Effector memory CD8-positive, alpha-beta T cell (primary cell): ENCODE data around the gene NUP98.
A peak's percentile ranks its signal among the peaks of the same experiment; 100 is the strongest.
"Not testable (repeated sequence)": the region's sequence is repeated elsewhere in the genome, so short reads cannot be mapped to it uniquely, and the experiment has no call there.

Source experiments
- ATAC-seq: fragments of 150-1000 bp; cut with Tn5 transposase; replicated peaks from 2 replicates; pipeline ENCODE4 v1.10.0; 2021; ENCODE audit warnings: mild to moderate bottlenecking, moderate library complexity
- DNase-seq, 3 experiments: peaks; one replicate each; pipeline ENCODE4 v3.0.0; 2021
- H3K27ac Mint-ChIP-seq, 2 donors: one replicate each; pipeline ENCODE4 v1.8.0; 2022; ENCODE audit warnings: mild to moderate bottlenecking in 2 of 2, mixed read lengths in 2 of 2, moderate library complexity in 2 of 2
- H3K27me3 Mint-ChIP-seq, 2 donors: one replicate each; pipeline ENCODE4 v1.8.0; 2022; ENCODE audit warnings: mixed read lengths in 2 of 2
- H3K36me3 Mint-ChIP-seq: one replicate; pipeline ENCODE4 v1.8.0; 2022; ENCODE audit warnings: mild to moderate bottlenecking, moderate library complexity, mixed read lengths; ENCODE audit not compliant: insufficient read depth
- H3K4me1 Mint-ChIP-seq, 2 donors: one replicate each; pipeline ENCODE4 v1.8.0; 2022; ENCODE audit warnings: low read depth in 2 of 2, mixed read lengths in 2 of 2
- H3K4me3 Mint-ChIP-seq, 2 donors: one replicate each; pipeline ENCODE4 v1.8.0; 2022; ENCODE audit warnings: mild to moderate bottlenecking in 2 of 2, mixed read lengths in 2 of 2, moderate library complexity in 2 of 2
- H3K9me3 Mint-ChIP-seq, 2 donors: one replicate each; pipeline ENCODE4 v1.8.0; 2022; ENCODE audit warnings: mixed read lengths in 2 of 2

Gene NUP98

DNA sequence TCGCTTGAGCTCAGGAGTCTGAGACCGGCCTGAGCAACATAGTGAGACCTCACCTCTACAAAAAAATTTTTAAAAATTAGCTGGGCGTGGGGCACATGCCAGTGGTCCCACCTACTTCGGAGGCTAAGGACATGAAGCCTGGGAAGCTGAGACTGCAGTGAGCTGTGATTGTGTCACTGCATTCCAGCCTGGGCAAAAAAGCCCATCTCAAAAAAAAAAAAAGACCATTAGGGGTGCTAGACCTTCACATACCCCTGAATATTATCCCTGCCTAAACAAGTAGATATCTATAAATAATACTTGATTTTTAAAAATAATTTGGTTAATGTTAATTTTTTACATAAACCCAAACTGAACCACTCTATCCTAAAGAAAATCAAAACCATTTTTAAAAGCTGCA, 24.2 kb downstream of the NUP98 start:
- ATAC-seq = no peak
- H3K4me1 Mint-ChIP-seq = peaks cover 0 to 13% of the 10 kb centered on the region in 2 donors

GRCh38 chr11:3767536-3767935, 29.8 kb downstream of the NUP98 start:
- H3K27ac Mint-ChIP-seq = no peak overlapping the region
- no peaks in the 10 kb centered on the region for H3K27me3 Mint-ChIP-seq
- DNase-seq (no peak), ATAC-seq (no peak)
- H3K36me3 Mint-ChIP-seq = peaks cover 100% of the 10 kb centered on the region
- H3K9me3 Mint-ChIP-seq = no peaks in the 10 kb centered on the region
- H3K4me3 Mint-ChIP-seq = no peak overlapping the region
- peaks cover 0 to 4% of the 10 kb centered on the region in 2 donors for H3K4me1 Mint-ChIP-seq

More for the DNA sequence above, 24.2 kb downstream of the NUP98 start:
- Mint-ChIP-seq H3K27ac (no peak overlapping the region), H3K9me3 (no peaks in the 10 kb centered on the region), H3K36me3 (peaks cover 98% of the 10 kb centered on the region), H3K27me3 (no peaks in the 10 kb centered on the region), H3K4me3 (no peak overlapping the region)
- DNase-seq = no peak

DNA sequence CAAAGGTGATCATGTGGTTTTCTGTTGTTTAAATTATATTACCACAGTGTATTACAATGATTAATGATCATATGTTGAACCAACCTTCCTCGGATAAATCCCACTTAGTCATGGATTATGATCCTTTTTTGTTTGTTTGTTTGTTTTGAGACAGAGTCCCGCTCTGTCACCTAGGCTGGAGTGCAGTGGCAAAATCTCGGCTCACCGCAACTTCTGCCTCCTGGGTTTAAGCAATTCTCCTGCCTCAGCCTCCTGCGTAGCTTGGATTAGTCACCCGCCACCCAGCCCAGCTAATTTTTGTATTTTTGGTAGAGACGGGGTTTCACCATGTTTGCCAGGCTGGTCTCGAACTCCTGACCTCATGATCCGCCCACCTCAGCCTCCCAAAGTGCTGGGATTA, 30.5 kb downstream of the NUP98 start:
- ATAC-seq, DNase-seq, H3K4me1 Mint-ChIP-seq, H3K4me3 Mint-ChIP-seq, H3K27me3 Mint-ChIP-seq, H3K9me3 Mint-ChIP-seq: not testable (repeated sequence)
- peak overlapping the region in 1 of 2 donors; percentile 68 for H3K27ac Mint-ChIP-seq
- H3K36me3 Mint-ChIP-seq = peaks cover 100% of the 10 kb centered on the region

GRCh38 chr11:3764266-3764665, 33.1 kb downstream of the NUP98 start:
- no peak for ATAC-seq
- Mint-ChIP-seq H3K9me3 (no peaks in the 10 kb centered on the region), H3K4me1 (no peaks in the 10 kb centered on the region), H3K27ac (peak overlapping the region in 1 of 2 donors; percentile 26), H3K36me3 (peaks cover 100% of the 10 kb centered on the region), H3K4me3 (no peak overlapping the region), H3K27me3 (no peaks in the 10 kb centered on the region)
- DNase-seq = no peak

GRCh38 chr11:3755151-3755550, 42.2 kb downstream of the NUP98 start:
- ATAC-seq (no peak), DNase-seq (no peak)
- no peak overlapping the region for H3K4me3 Mint-ChIP-seq
- no peaks in the 10 kb centered on the region for H3K27me3 Mint-ChIP-seq
- no peak overlapping the region for H3K27ac Mint-ChIP-seq
- H3K9me3 Mint-ChIP-seq = no peaks in the 10 kb centered on the region
- H3K4me1 Mint-ChIP-seq = peaks cover 0 to 4% of the 10 kb centered on the region in 2 donors
- peaks cover 95% of the 10 kb centered on the region for H3K36me3 Mint-ChIP-seq

- H3K27ac Mint-ChIP-seq = no peak overlapping the region
- no peak for DNase-seq
- no peaks in the 10 kb centered on the region for H3K27me3 Mint-ChIP-seq
- peaks cover 0 to 4% of the 10 kb centered on the region in 2 donors for H3K4me1 Mint-ChIP-seq
- no peak for ATAC-seq
- no peak overlapping the region for H3K4me3 Mint-ChIP-seq
- peaks cover 93% of the 10 kb centered on the region for H3K36me3 Mint-ChIP-seq
- H3K9me3 Mint-ChIP-seq = no peaks in the 10 kb centered on the region
Observed at GRCh38 chr11:3753110-3753509, 44.2 kb downstream of the NUP98 start.

DNA sequence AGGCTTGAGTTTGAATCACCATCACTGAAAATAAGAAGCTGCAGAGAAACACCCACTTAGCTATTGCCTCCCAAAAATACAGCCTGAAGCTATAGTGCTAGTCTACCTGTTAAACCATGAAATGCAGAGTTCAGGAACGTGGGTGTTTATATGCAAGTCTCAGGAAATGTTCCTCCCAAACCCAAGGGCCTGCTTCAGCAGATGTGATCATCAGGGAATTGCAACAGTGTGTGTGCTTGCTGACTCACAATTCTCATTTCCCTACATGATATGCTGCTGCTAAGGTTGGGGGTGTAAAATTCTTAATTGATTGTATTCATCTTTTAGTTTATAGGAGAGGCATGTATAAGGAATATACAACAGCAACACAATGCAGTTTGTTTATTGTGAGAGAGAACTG, 49.6 kb downstream of the NUP98 start:
- Mint-ChIP-seq H3K9me3 (no peaks in the 10 kb centered on the region), H3K27ac (peak overlapping the region; percentile 29 to 38), H3K4me1 (peaks cover 0 to 8% of the 10 kb centered on the region in 2 donors), H3K4me3 (no peak overlapping the region), H3K36me3 (peaks cover 93% of the 10 kb centered on the region), H3K27me3 (no peaks in the 10 kb centered on the region)
- no peak for ATAC-seq
- no peak for DNase-seq

DNA sequence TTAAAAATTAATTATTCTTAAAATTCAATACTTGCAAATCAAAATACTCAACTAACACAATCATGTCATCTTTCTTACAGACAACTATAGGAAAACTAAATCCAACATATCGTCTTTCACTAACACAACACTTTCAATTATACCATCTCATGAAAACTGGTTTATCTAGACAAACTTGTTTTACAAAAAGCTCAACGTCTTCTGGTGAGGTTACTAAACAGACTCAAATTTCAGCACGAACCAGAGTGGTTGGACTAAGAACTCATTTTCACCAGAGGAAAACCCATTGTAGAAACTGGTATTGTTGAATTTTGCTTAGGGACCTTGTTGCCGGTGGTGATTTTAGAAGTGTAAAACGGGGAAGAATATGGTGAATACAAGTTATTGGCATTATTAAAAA, 52.2 kb downstream of the NUP98 start:
- no peak for DNase-seq
- Mint-ChIP-seq H3K27me3 (no peaks in the 10 kb centered on the region), H3K4me3 (no peak overlapping the region), H3K4me1 (peaks cover 0 to 8% of the 10 kb centered on the region in 2 donors), H3K36me3 (peaks cover 91% of the 10 kb centered on the region), H3K9me3 (no peaks in the 10 kb centered on the region), H3K27ac (no peak overlapping the region)
- no peak for ATAC-seq

DNA sequence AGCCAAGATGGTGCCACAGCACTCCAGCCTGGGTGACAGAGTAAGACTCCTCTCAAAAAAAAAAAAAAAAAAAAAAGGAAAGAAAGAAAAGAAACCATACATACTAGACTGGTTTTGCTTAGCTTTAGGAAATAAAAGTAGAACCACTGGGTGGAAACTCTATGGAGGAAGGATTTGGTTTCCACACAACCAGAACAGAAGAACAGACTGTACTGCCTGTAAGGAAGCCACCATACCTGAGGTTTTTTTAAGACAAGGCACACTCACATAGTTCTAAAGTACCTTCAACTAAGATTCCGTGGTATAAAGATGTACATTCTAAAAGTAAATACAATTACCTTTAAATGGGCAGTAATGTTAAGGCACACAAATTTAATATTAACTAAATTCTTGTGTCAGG, 58.6 kb downstream of the NUP98 start:
- Mint-ChIP-seq H3K4me3 (no peak overlapping the region), H3K9me3 (no peaks in the 10 kb centered on the region), H3K36me3 (peaks cover 86% of the 10 kb centered on the region), H3K4me1 (no peaks in the 10 kb centered on the region), H3K27ac (no peak overlapping the region), H3K27me3 (no peaks in the 10 kb centered on the region)
- no peak for DNase-seq
- ATAC-seq = no peak

- no peak overlapping the region for H3K27ac Mint-ChIP-seq
- H3K4me1 Mint-ChIP-seq = no peaks in the 10 kb centered on the region
- no peaks in the 10 kb centered on the region for H3K27me3 Mint-ChIP-seq
- DNase-seq (no peak), ATAC-seq (no peak)
- no peak overlapping the region for H3K4me3 Mint-ChIP-seq
- H3K36me3 Mint-ChIP-seq = peaks cover 86% of the 10 kb centered on the region
- no peaks in the 10 kb centered on the region for H3K9me3 Mint-ChIP-seq
Observed at GRCh38 chr11:3738241-3738640, 59.1 kb downstream of the NUP98 start.

DNA sequence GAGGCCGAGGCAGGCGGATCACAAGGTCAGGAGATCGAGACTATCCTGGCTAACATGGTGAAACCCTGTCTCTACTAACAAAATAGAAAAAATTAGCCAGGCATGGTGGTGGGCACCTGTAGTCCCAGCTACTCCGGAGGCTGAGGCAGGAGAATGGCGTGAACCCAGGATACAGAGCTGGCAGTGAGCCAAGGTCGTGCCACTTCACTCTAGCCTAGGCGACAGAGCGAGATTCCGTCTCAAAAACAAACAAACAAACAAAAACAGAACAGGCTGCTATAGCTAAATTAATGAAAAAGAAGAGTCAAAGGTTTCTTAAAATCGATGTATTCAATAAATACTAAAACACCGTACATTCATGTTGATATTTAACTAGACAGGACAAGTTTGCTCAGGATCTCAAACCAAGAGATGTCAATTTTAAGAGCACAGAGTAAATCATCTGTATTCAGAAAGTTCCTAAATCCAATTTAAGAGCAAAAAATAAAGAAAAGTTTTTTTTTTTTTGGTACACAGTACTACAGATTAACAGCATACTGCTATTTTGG, 59.9 kb downstream of the NUP98 start:
- Mint-ChIP-seq H3K4me1 (no peaks in the 10 kb centered on the region), H3K27ac (no peak overlapping the region), H3K9me3 (no peaks in the 10 kb centered on the region), H3K36me3 (peaks cover 83% of the 10 kb centered on the region), H3K4me3 (no peak overlapping the region), H3K27me3 (no peaks in the 10 kb centered on the region)
- ATAC-seq (no peak), DNase-seq (no peak)

GRCh38 chr11:3736816-3737215, 60.5 kb downstream of the NUP98 start:
- no peak for ATAC-seq
- Mint-ChIP-seq H3K4me3 (no peak overlapping the region), H3K27me3 (no peaks in the 10 kb centered on the region), H3K27ac (no peak overlapping the region), H3K36me3 (peaks cover 82% of the 10 kb centered on the region), H3K9me3 (no peaks in the 10 kb centered on the region), H3K4me1 (no peaks in the 10 kb centered on the region)
- no peak for DNase-seq

- H3K36me3 Mint-ChIP-seq = peaks cover 82% of the 10 kb centered on the region
Observed at GRCh38 chr11:3735827-3736226, 61.5 kb downstream of the NUP98 start.

GRCh38 chr11:3732671-3733436, 64.5 kb downstream of the NUP98 start:
- no peak for ATAC-seq
- Mint-ChIP-seq H3K36me3 (peaks cover 89% of the 10 kb centered on the region), H3K4me3 (no peak overlapping the region), H3K27ac (peak overlapping the region in 1 of 2 donors; percentile 71), H3K9me3 (no peaks in the 10 kb centered on the region), H3K27me3 (no peaks in the 10 kb centered on the region), H3K4me1 (peaks cover 3 to 4% of the 10 kb centered on the region in 2 donors)
- DNase-seq = no peak

More at GRCh38 chr11:3735827-3736226, 61.5 kb downstream of the NUP98 start:
- DNase-seq = no peak
- Mint-ChIP-seq H3K9me3 (no peaks in the 10 kb centered on the region), H3K4me3 (no peak overlapping the region), H3K27ac (no peak overlapping the region), H3K27me3 (no peaks in the 10 kb centered on the region), H3K4me1 (no peaks in the 10 kb centered on the region)
- no peak for ATAC-seq
